ENCODE measurements around the gene PHC2.

GRCh38 chr1:33360367-33360766 is 70.5 kb downstream of the PHC2 start:
- TF ChIP-seq, protein P1, sequence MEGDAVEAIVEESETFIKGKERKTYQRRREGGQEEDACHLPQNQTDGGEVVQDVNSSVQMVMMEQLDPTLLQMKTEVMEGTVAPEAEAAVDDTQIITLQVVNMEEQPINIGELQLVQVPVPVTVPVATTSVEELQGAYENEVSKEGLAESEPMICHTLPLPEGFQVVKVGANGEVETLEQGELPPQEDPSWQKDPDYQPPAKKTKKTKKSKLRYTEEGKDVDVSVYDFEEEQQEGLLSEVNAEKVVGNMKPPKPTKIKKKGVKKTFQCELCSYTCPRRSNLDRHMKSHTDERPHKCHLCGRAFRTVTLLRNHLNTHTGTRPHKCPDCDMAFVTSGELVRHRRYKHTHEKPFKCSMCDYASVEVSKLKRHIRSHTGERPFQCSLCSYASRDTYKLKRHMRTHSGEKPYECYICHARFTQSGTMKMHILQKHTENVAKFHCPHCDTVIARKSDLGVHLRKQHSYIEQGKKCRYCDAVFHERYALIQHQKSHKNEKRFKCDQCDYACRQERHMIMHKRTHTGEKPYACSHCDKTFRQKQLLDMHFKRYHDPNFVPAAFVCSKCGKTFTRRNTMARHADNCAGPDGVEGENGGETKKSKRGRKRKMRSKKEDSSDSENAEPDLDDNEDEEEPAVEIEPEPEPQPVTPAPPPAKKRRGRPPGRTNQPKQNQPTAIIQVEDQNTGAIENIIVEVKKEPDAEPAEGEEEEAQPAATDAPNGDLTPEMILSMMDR (IDR thresholded peaks at IDR 0.05; ENCODE audit: low read length) = no peak
- no peak for TF ChIP-seq EZH2phosphoT487 (IDR thresholded peaks at IDR 0.05; ENCODE audit: low read length)
